GOT3 (cell line): ENCODE results near the gene MTURN.

Experiments
- DNase-seq: peaks from one replicate; lab custom pipeline; 2025; ENCODE audit warnings: mixed read lengths; lab: John Stamatoyannopoulos, UW

MTURN gene

GRCh38 chr7:30209951-30210350, 75.2 kb downstream of the MTURN start:
- no peak for DNase-seq
